Gastrocnemius medialis (tissue), 4 donors: Measurements from ENCODE around the gene GRM1. TPM values are rescaled to one million over a fixed set of nuclear protein-coding genes. Genes with fewer than 3 reads are reported as not detected.

Experiments used
- ATAC-seq, 2 donors: fragments of 150-250 bp; one replicate each; pipeline ENCODE4 v1.9.1; 2016
- DNase-seq, 2 donors: peaks; one replicate each; pipeline ENCODE4 v3.0.0-alpha.2; 2019
- H3K27ac ChIP-seq, 4 donors: fragments of 200-600 bp; sonication (generic); 1 replicate in 1 of 4; 2 replicates in 3 of 4; pipeline ENCODE4 v1.5.1; 2016 to 2018; ENCODE audit warnings: mild to moderate bottlenecking in 2 of 4, moderate library complexity in 1 of 4
- H3K27me3 ChIP-seq, 3 donors: fragments of 200-600 bp; sonication (generic) in 2 of 3; 1 replicate in 1 of 3; 2 replicates in 2 of 3; pipeline versions ENCODE4 v1.5.1 to v1.6.0; 2016 to 2019; ENCODE audit warnings: mild to moderate bottlenecking in 1 of 3, moderate library complexity in 1 of 3
- H3K36me3 ChIP-seq, 2 donors: fragments of 200-600 bp; sonication (generic) in 1 of 2; one replicate each; pipeline ENCODE4 v1.5.1; 2017 to 2018
- H3K4me1 ChIP-seq, 2 donors: fragments of 200-600 bp; sonication (generic) in 1 of 2; one replicate each; pipeline ENCODE4 v1.5.1; 2016 to 2017; ENCODE audit warnings: mild to moderate bottlenecking in 2 of 2
- H3K4me3 ChIP-seq, 4 donors: fragments of 200-600 bp; sonication (generic) in 3 of 4; 1 replicate in 1 of 4; 2 replicates in 3 of 4; pipeline ENCODE4 v1.5.1; 2016 to 2019; ENCODE audit warnings: mild to moderate bottlenecking in 2 of 4
- H3K9me3 ChIP-seq, 3 donors: fragments of 200-600 bp; sonication (generic) in 2 of 3; 1 replicate in 1 of 3; 2 replicates in 2 of 3; pipeline ENCODE4 v1.5.1; 2016 to 2019
- POLR2A ChIP-seq, 2 donors: fragments of 450-650 bp; IDR thresholded peaks; one replicate each; pipeline ENCODE4 v1.6.1; 2017; ENCODE audit warnings: antibody characterized with exemption in 2 of 2, mild to moderate bottlenecking in 2 of 2, moderate library complexity in 2 of 2
- in situ Hi-C, 4 donors: fragments of 200-750 bp; cut with MboI; loops; one replicate each; pipeline versions ENCODE4 v1.15.0 to v1.8.0; 2017; ENCODE audit warnings: low sequenced_read_pairs in 4 of 4
- intact Hi-C: fragments of 100-400 bp; cut with DNase I; formaldehyde crosslinking; loops from one replicate; pipeline ENCODE4 v1.15.1; 2023; ENCODE audit warnings: low total_unique reads
- total RNA-seq, 4 donors: library from RNA; depleted of rRNA; stranded (reverse); fragments of >200 nt; gene quantifications; one replicate each; pipeline versions ENCODE4 v1.1.0 to v1.2.3, GENCODE V29; 2016
- TF ChIP-seq, protein P1 (sequence below), 5 experiments: fragments of 450-650 bp in 3 of 5; fragments of 200-600 bp in 2 of 5; sonication (generic) in 2 of 5; IDR thresholded peaks in 4 of 5; conservative IDR thresholded peaks in 1 of 5; 1 replicate in 4 of 5; 2 replicates in 1 of 5; pipeline ENCODE4 v1.5.1; 2016 to 2019; ENCODE audit warnings: antibody characterized with exemption in 5 of 5, mild to moderate bottlenecking in 3 of 5, moderate library complexity in 3 of 5

The GRM1 gene
- total RNA-seq, 4 donors from 2014 or later = 0.04 TPM; not detected in 3

DNA sequence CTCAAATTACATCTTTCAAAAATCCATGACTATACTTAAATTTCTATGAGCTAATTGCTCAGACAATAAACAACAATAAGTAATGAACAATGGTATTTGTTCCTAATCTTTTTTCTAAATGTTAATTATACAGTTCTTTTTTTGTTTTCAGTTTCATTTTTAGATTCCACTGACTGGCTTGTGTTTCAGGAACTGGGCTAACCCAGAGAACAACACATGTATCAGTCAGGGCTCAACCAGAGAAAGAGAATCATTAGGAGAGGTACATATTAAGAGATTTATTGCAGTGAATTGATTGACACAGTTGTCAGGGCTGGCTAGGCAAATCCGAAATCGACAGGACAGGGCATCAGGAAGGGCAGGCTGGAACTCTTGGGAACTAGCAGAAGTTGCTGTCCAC lies 182.8 kb downstream of the GRM1 start:
- Histone ChIP-seq H3K9me3 (no peaks in the 10 kb centered on the region), H3K4me3 (no peak overlapping the region), H3K27me3 (no peaks in the 10 kb centered on the region), H3K4me1 (no peaks in the 10 kb centered on the region), H3K36me3 (no peaks in the 10 kb centered on the region), H3K27ac (no peak overlapping the region)
- ATAC-seq (no peak), DNase-seq (no peak)
- in situ Hi-C loops = no loop called here
- no peak for TF ChIP-seq POLR2A (IDR thresholded peaks at IDR 0.05)
- TF ChIP-seq, protein P1, sequence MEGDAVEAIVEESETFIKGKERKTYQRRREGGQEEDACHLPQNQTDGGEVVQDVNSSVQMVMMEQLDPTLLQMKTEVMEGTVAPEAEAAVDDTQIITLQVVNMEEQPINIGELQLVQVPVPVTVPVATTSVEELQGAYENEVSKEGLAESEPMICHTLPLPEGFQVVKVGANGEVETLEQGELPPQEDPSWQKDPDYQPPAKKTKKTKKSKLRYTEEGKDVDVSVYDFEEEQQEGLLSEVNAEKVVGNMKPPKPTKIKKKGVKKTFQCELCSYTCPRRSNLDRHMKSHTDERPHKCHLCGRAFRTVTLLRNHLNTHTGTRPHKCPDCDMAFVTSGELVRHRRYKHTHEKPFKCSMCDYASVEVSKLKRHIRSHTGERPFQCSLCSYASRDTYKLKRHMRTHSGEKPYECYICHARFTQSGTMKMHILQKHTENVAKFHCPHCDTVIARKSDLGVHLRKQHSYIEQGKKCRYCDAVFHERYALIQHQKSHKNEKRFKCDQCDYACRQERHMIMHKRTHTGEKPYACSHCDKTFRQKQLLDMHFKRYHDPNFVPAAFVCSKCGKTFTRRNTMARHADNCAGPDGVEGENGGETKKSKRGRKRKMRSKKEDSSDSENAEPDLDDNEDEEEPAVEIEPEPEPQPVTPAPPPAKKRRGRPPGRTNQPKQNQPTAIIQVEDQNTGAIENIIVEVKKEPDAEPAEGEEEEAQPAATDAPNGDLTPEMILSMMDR (IDR thresholded peaks at IDR 0.05 in 4 of 5, conservative IDR thresholded peaks at IDR 0.05 in 1 of 5) = no peak
- intact Hi-C loops = no loop called here

DNA sequence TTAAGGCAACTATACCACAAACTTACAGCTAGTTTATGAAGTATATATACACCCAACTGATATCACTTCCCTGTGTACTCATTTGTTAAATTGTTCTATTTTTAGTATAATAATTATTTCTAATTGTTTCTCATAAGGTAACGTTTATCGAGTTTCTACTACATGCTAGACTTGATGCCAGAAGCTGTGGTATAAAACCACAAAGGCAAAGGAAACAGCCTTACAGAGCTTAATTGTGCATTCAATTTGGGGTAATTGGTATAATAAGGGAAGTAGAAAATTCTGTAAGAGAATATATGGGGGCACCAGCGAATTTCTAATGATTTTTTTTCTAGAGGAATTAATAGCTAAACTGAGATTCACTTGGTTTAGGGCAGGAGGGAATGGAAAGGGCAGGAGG lies 183.9 kb downstream of the GRM1 start:
- Histone ChIP-seq H3K9me3 (no peaks in the 10 kb centered on the region), H3K27ac (no peak overlapping the region), H3K4me1 (no peaks in the 10 kb centered on the region), H3K36me3 (no peaks in the 10 kb centered on the region), H3K27me3 (no peaks in the 10 kb centered on the region), H3K4me3 (no peak overlapping the region)
- in situ Hi-C loops = no loop called here
- ATAC-seq (no peak), DNase-seq (no peak)
- TF ChIP-seq, protein P1 (IDR thresholded peaks at IDR 0.05 in 4 of 5, conservative IDR thresholded peaks at IDR 0.05 in 1 of 5) = no peak
- no peak for TF ChIP-seq POLR2A (IDR thresholded peaks at IDR 0.05)
- intact Hi-C loops = no loop called here

DNA sequence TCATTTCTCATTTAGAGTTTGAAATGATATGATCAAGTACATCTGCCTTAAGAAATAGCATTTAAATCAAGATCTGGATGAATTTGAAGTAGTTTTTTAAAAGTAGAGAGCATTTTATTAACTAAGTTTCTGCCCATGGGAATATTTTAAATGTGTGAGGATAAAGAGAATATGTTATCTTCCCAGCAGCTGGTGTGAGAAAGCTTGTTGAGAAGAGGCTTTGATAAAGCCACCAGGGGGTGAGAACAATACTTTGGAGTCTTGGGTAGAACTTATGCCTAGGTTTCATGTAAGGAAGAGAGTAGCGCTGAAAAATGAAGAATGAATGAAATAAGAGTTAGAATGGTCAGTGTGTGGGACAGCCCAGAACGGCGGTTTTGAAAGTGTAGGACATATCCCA lies 190.2 kb downstream of the GRM1 start:
- ATAC-seq (no peak), DNase-seq (no peak)
- Histone ChIP-seq H3K9me3 (no peaks in the 10 kb centered on the region), H3K27me3 (no peaks in the 10 kb centered on the region), H3K4me1 (no peaks in the 10 kb centered on the region), H3K4me3 (no peak overlapping the region), H3K36me3 (no peaks in the 10 kb centered on the region), H3K27ac (no peak overlapping the region)
- intact Hi-C loops (no loop called here), in situ Hi-C loops (no loop called here)
- TF ChIP-seq, protein P1 (IDR thresholded peaks at IDR 0.05 in 4 of 5, conservative IDR thresholded peaks at IDR 0.05 in 1 of 5) = no peak
- no peak for TF ChIP-seq POLR2A (IDR thresholded peaks at IDR 0.05)

DNA sequence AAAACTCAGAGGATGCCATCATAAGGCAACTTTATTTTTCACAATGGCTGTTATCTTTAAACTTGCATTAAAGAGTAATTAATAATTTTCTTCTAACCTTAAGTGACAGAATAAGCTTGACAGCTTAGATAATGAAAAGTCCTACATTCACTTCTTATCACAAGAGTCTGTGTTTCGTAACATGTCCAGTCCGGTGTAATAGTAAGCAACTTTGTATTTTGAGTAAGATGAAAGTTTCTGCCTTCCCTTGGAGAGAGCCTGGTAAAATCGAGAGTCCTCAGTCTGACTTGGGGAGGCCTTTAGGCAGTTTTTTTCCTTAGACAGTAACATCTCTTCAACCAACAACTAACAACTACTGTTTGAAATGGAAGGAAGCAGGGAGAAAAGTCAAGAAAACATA lies 195.6 kb downstream of the GRM1 start:
- Histone ChIP-seq H3K4me3 (no peak overlapping the region), H3K9me3 (no peaks in the 10 kb centered on the region), H3K27me3 (no peaks in the 10 kb centered on the region), H3K36me3 (no peaks in the 10 kb centered on the region), H3K27ac (no peak overlapping the region), H3K4me1 (no peaks in the 10 kb centered on the region)
- DNase-seq (no peak), ATAC-seq (no peak)
- TF ChIP-seq, protein P1 (IDR thresholded peaks at IDR 0.05 in 4 of 5, conservative IDR thresholded peaks at IDR 0.05 in 1 of 5) = no peak
- no peak for TF ChIP-seq POLR2A (IDR thresholded peaks at IDR 0.05)
- intact Hi-C loops (no loop called here), in situ Hi-C loops (no loop called here)

DNA sequence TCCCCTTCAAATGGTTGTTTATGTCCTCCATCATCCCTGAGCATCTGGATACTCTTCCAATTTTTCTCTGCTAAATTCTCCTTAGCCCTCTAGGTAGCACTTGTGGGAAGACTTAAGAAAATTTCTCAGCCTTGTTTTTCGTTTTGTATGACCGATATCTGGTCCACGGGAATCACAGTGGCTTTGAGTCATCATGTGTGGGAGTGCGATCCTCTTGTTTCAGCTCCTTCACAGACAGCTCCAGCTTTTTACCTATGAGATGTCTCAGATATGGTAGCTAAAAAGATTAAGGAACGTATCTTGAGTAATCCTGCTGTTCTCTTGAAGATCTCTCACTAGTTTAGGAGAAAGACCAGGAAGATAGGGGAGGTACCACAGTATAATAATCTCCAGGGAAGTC lies 196.1 kb downstream of the GRM1 start:
- Histone ChIP-seq H3K27ac (no peak overlapping the region), H3K9me3 (no peaks in the 10 kb centered on the region), H3K4me1 (no peaks in the 10 kb centered on the region), H3K27me3 (no peaks in the 10 kb centered on the region), H3K4me3 (no peak overlapping the region), H3K36me3 (no peaks in the 10 kb centered on the region)
- TF ChIP-seq POLR2A (IDR thresholded peaks at IDR 0.05) = no peak
- TF ChIP-seq, protein P1 (IDR thresholded peaks at IDR 0.05 in 4 of 5, conservative IDR thresholded peaks at IDR 0.05 in 1 of 5) = no peak
- intact Hi-C loops = no loop called here
- ATAC-seq = no peak
- DNase-seq = no peak
- in situ Hi-C loops = no loop called here
